Subcutaneous abdominal adipose tissue (tissue), 5 donors: ENCODE results near the gene APOC4.

Experiments used
- H3K27ac ChIP-seq: one replicate; pipeline ENCODE4 v1.7.0; 2013; ENCODE audit warnings: low read depth, mild to moderate bottlenecking, inconsistent platforms, low read length, moderate library complexity
- H3K27me3 ChIP-seq, 5 donors: one replicate each; pipeline ENCODE4 v1.7.0; 2013; ENCODE audit warnings: low read length in 5 of 5, inconsistent platforms in 1 of 5; ENCODE audit not compliant: control insufficient read depth in 5 of 5, insufficient read depth in 4 of 5
- H3K36me3 ChIP-seq, 5 donors: one replicate each; pipeline ENCODE4 v1.7.0; 2013; ENCODE audit warnings: low read length in 5 of 5; ENCODE audit not compliant: control insufficient read depth in 5 of 5, insufficient read depth in 5 of 5
- H3K4me1 ChIP-seq, 5 donors: one replicate each; pipeline ENCODE4 v1.7.0; 2013; ENCODE audit warnings: low read length in 5 of 5, mild to moderate bottlenecking in 3 of 5, moderate library complexity in 1 of 5; ENCODE audit not compliant: control insufficient read depth in 5 of 5, insufficient read depth in 5 of 5
- H3K4me3 ChIP-seq, 5 donors: one replicate each; pipeline ENCODE4 v1.7.0; 2013; ENCODE audit warnings: low read length in 5 of 5, low read depth in 1 of 5
- H3K9ac ChIP-seq, 5 donors: one replicate each; pipeline ENCODE4 v1.7.0; 2013; ENCODE audit warnings: low read length in 5 of 5, mild to moderate bottlenecking in 4 of 5, moderate library complexity in 3 of 5
- H3K9me3 ChIP-seq, 5 donors: one replicate each; pipeline ENCODE4 v1.7.0; 2013; ENCODE audit warnings: low read length in 5 of 5; ENCODE audit not compliant: control insufficient read depth in 5 of 5
- donor health status: healthy.
- donor health status: healthy.
- donor health status: healthy.
- donor health status: healthy.
- donor health status: healthy.

The APOC4 gene

DNA sequence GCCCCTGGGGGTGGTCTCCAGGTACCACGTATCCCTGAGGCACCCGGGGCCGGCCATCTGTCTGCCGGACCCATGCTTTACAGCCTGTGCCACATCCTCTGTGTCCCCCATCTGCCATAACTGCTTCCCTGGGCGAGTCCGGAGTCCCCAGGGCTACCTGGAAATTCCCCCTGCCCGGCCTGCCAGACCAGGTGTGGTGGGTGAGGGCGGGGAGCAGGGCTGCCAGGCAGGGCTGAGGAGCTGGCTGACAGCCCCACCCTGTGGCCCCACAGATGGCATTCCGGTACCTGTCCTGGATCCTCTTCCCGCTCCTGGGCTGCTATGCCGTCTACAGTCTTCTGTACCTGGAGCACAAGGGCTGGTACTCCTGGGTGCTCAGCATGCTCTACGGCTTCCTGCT, 48.9 kb downstream of the APOC4 start:
- Histone ChIP-seq H3K36me3 (peaks cover 0 to 76% (median 73%) of the 10 kb centered on the region in 5 donors), H3K9ac (no peak overlapping the region), H3K4me1 (peaks cover 0 to 22% (median 10%) of the 10 kb centered on the region in 5 donors), H3K27me3 (no peaks in the 10 kb centered on the region), H3K9me3 (no peaks in the 10 kb centered on the region), H3K4me3 (no peak overlapping the region), H3K27ac (no peak overlapping the region)

DNA sequence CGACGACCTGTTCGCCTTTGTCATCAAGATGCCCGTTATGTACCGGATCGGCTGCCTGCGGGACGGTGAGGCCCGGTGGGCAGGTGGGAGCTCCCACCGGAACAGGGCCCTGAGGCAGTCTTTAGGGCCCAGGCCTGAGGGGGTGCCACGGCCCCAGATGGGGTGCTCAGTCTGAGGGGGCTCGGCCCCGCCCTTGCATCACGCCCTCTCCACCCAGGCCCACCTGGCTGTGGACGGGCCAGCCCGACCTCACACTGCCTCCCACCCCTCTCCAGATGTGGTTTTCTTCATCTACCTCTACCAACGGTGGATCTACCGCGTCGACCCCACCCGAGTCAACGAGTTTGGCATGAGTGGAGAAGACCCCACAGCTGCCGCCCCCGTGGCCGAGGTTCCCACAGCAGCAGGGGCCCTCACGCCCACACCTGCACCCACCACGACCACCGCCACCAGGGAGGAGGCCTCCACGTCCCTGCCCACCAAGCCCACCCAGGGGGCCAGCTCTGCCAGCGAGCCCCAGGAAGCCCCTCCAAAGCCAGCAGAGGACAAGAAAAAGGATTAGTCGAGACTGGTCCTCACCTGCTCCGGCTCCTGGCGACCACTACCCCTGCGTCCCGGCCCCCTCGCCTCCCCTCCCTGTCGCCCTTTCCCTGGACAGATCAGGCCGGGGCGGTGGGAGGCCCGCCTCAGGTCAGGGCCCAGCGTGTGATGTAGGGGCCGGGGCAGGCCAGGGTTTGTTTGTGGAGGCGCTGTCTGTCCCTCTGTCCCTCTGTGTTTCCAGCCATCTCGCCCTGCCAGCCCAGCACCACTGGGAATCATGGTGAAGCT, 50.5 kb downstream of the APOC4 start:
- Histone ChIP-seq H3K9me3 (no peaks in the 10 kb centered on the region), H3K27ac (no peak overlapping the region), H3K27me3 (no peaks in the 10 kb centered on the region), H3K4me1 (peaks cover 0 to 16% (median 9%) of the 10 kb centered on the region in 5 donors), H3K4me3 (no peak overlapping the region), H3K36me3 (peaks cover 0 to 62% (median 60%) of the 10 kb centered on the region in 5 donors), H3K9ac (no peak overlapping the region)

DNA sequence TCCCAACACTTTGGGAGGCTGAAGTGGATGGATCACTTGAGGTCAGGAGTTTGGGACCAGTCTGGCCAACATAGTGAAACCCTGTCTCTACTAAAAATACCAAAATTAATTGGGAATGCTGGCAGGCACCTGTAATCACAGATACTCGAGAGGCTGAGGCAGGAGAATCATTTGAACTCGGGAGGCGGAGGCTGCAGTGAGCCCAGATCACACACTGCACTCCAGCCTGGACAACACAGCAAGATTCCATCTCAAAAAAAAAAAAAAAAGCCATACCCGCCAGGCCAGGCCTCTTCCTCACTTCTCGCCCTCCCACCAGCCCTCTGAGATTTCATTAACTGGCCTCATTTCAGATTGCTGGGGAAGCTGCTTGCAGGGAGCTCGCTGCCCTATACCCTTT, 51.5 kb downstream of the APOC4 start:
- no peak overlapping the region for H3K4me3 ChIP-seq
- no peaks in the 10 kb centered on the region for H3K27me3 ChIP-seq

DNA sequence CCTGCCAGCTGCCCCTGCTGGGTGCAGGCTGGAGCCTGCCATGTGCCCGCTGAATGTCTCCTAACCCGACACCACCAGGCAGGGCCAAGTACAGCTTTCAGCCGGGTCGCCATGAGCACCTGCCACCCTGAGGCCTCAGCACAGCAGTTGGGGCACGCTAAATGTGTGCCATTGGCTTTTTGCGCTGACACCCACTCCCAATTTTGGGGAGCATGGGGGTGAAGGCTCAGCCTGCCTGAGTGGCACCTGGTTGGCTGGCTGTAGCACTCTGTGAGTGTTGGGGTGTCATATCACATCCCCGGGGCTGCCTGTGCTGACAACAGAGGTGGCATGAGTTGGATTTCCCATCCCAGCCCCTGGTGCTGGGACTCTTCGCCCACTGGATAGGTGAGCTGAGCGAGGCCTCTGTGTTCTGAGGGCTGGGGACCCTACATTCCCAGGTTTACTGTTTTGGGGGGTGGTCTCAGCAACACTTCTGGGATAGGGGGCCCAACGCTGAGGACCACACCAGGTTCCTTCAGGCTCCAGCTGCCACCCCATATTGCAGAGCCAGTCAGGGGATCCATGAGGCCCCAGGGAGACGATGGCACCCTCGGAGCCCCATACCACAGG, 52.0 kb downstream of the APOC4 start:
- Histone ChIP-seq H3K36me3 (peaks cover 0 to 49% (median 46%) of the 10 kb centered on the region in 5 donors), H3K4me1 (peaks cover 0 to 1% (median 0%) of the 10 kb centered on the region in 5 donors), H3K27ac (no peak overlapping the region), H3K9me3 (no peaks in the 10 kb centered on the region), H3K4me3 (no peak overlapping the region), H3K27me3 (no peaks in the 10 kb centered on the region), H3K9ac (no peak overlapping the region)

More for the DNA sequence above, 51.5 kb downstream of the APOC4 start:
- Histone ChIP-seq H3K9me3 (no peaks in the 10 kb centered on the region), H3K4me1 (peaks cover 0 to 6% (median 0%) of the 10 kb centered on the region in 5 donors), H3K27ac (no peak overlapping the region), H3K9ac (no peak overlapping the region), H3K36me3 (peaks cover 0 to 54% (median 51%) of the 10 kb centered on the region in 5 donors)
